Upper lobe of left lung (tissue), 6 donors: ENCODE data around the gene OR8K1. TPM values are rescaled to one million over a fixed set of nuclear protein-coding genes. Genes with fewer than 3 reads are reported as not detected.

ENCODE experiments used
- ATAC-seq, 2 donors: fragments of 200-7000 bp; cut with Tn5 transposase; one replicate each; pipeline ENCODE4 v1.9.1; 2022; ENCODE audit warnings: mild to moderate bottlenecking in 2 of 2, moderate library complexity in 2 of 2; ENCODE audit not compliant: low FRiP score in 2 of 2
- DNase-seq, 2 donors: peaks; one replicate each; pipeline ENCODE4 v3.0.0-alpha.2; 2019 to 2020
- H3K27ac ChIP-seq, 4 donors: fragments of 200-600 bp; sonication (generic); one replicate each; pipeline ENCODE4 v1.5.1; 2016 to 2019
- H3K27me3 ChIP-seq, 4 donors: fragments of 200-600 bp; sonication (generic); one replicate each; pipeline ENCODE4 v1.5.1; 2017 to 2019
- H3K36me3 ChIP-seq, 4 donors: fragments of 200-600 bp; sonication (generic); one replicate each; pipeline ENCODE4 v1.5.1; 2016 to 2019
- H3K4me1 ChIP-seq, 4 donors: fragments of 200-600 bp; sonication (generic); one replicate each; pipeline ENCODE4 v1.5.1; 2018 to 2019
- H3K4me3 ChIP-seq, 4 donors: fragments of 200-600 bp; sonication (generic); one replicate each; pipeline ENCODE4 v1.5.1; 2017 to 2019; ENCODE audit warnings: mild to moderate bottlenecking in 2 of 4, moderate library complexity in 1 of 4
- H3K9me3 ChIP-seq, 4 donors: fragments of 200-600 bp; sonication (generic); one replicate each; pipeline ENCODE4 v1.5.1; 2018 to 2019
- CTCF ChIP-seq, 6 experiments: fragments of 450-650 bp in 4 of 6; fragments of 200-600 bp in 2 of 6; sonication (generic) in 2 of 6; IDR thresholded peaks; one replicate each; pipeline ENCODE4 v1.5.1; 2016 to 2019; ENCODE audit warnings: antibody characterized with exemption in 6 of 6
- EP300 ChIP-seq, 4 donors: sonication (generic); formaldehyde crosslinking; IDR thresholded peaks; one replicate each; pipeline ENCODE4 v1.5.1; 2017; ENCODE audit warnings: antibody characterized with exemption in 4 of 4, control low read depth in 2 of 4
- POLR2A ChIP-seq, 4 donors: fragments of 450-650 bp; IDR thresholded peaks; one replicate each; pipeline ENCODE4 v1.5.1; 2016 to 2017; ENCODE audit warnings: antibody characterized with exemption in 4 of 4, mild to moderate bottlenecking in 2 of 4
- POLR2AphosphoS5 ChIP-seq, 2 donors: sonication (generic); formaldehyde crosslinking; IDR thresholded peaks; one replicate each; pipeline ENCODE4 v1.5.1; 2017; ENCODE audit warnings: antibody characterized with exemption in 2 of 2
- WGBS, 2 donors: methylation state at CpG; one replicate each; pipeline ENCODE4 v1.1.5; 2017 to 2018; 5-methylcytosine and 5-hydroxymethylcytosine counted together
- total RNA-seq, 6 donors: library from RNA; depleted of rRNA in 4 of 6; stranded (reverse); fragments of >200 nt in 4 of 6; gene quantifications; one replicate each; pipeline versions ENCODE4 v1.1.0 to v1.2.1, GENCODE V29; 2016 to 2021
- donor health status: DM: no; HTN: no; CAD: no; lungs with moderate emphysema.
- donor health status: DM: no; HTN: yes; CAD: no; lungs with severe emphysema.

The OR8K1 gene
- total RNA-seq, 6 donors from 2014 or later: not detected

- H3K4me1 ChIP-seq: no peaks in the 10 kb centered on the region
- 84 to 89% methylated on average over 3 of the region's 3 CpGs for WGBS, 2 donors
- TF ChIP-seq POLR2A (IDR thresholded peaks at IDR 0.05) (no peak), CTCF (IDR thresholded peaks at IDR 0.05) (no peak), POLR2AphosphoS5 (IDR thresholded peaks at IDR 0.05) (no peak), EP300 (IDR thresholded peaks at IDR 0.05) (no peak)
- no peaks in the 10 kb centered on the region for H3K27me3 ChIP-seq
- H3K27ac ChIP-seq: no peak overlapping the region
- no peak overlapping the region for H3K4me3 ChIP-seq
- H3K9me3 ChIP-seq: no peaks in the 10 kb centered on the region
- ATAC-seq (no peak), DNase-seq (no peak)
- H3K36me3 ChIP-seq: no peaks in the 10 kb centered on the region
Measured at GRCh38 chr11:56394381-56394780, 48.5 kb downstream of the OR8K1 start.

GRCh38 chr11:56396047-56396446, 50.2 kb downstream of the OR8K1 start:
- TF ChIP-seq CTCF (IDR thresholded peaks at IDR 0.05) (no peak), EP300 (IDR thresholded peaks at IDR 0.05) (no peak), POLR2A (IDR thresholded peaks at IDR 0.05) (no peak), POLR2AphosphoS5 (IDR thresholded peaks at IDR 0.05) (no peak)
- Histone ChIP-seq H3K36me3 (no peaks in the 10 kb centered on the region), H3K4me3 (no peak overlapping the region), H3K9me3 (no peaks in the 10 kb centered on the region), H3K4me1 (no peaks in the 10 kb centered on the region), H3K27ac (no peak overlapping the region), H3K27me3 (no peaks in the 10 kb centered on the region)
- DNase-seq (no peak), ATAC-seq (no peak)
- 45 to 56% methylated on average over 3 of the region's 3 CpGs for WGBS, 2 donors

Other genes starting within 250 kb of the OR8K1 start
- not detected for gene OR8H2, start 242.4 kb upstream of the OR8K1 start, total RNA-seq
- gene OR8H3, start 223.7 kb upstream of the OR8K1 start, total RNA-seq: not detected
- not detected for gene OR8J3, start 205.8 kb upstream of the OR8K1 start, total RNA-seq
- gene OR8K5, start 185.7 kb upstream of the OR8K1 start, total RNA-seq: not detected
- gene OR5J2, start 169.4 kb upstream of the OR8K1 start, total RNA-seq: not detected
- not detected for gene OR5T2, start 111.8 kb upstream of the OR8K1 start, total RNA-seq
- gene OR5T3, start 93.8 kb upstream of the OR8K1 start, total RNA-seq: not detected
- gene OR5T1, start 71.9 kb upstream of the OR8K1 start, total RNA-seq: not detected
- gene OR8H1, start 53.8 kb upstream of the OR8K1 start, total RNA-seq: not detected
- not detected for gene OR8K3, start 30.9 kb upstream of the OR8K1 start, total RNA-seq
- gene OR8J1, start 8.3 kb downstream of the OR8K1 start, total RNA-seq: not detected
- gene OR8U1, start 29.6 kb downstream of the OR8K1 start, total RNA-seq: not detected
- gene OR5AL1, start 66.7 kb downstream of the OR8K1 start, total RNA-seq: not detected
- gene OR5M3, start 127.3 kb downstream of the OR8K1 start, total RNA-seq: not detected
- gene OR5M8, start 145.3 kb downstream of the OR8K1 start, total RNA-seq: not detected
- not detected for gene OR5M11, start 197.2 kb downstream of the OR8K1 start, total RNA-seq
- not detected for gene OR5M10, start 231.7 kb downstream of the OR8K1 start, total RNA-seq